Astrocyte of the hippocampus (primary cell): ENCODE results near the gene SLC29A1.

Experiments used
- DNase-seq: peaks from one replicate; pipeline ENCODE4 v3.0.0; 2011; ENCODE audit warnings: low read depth, low spot score

The SLC29A1 gene

DNA sequence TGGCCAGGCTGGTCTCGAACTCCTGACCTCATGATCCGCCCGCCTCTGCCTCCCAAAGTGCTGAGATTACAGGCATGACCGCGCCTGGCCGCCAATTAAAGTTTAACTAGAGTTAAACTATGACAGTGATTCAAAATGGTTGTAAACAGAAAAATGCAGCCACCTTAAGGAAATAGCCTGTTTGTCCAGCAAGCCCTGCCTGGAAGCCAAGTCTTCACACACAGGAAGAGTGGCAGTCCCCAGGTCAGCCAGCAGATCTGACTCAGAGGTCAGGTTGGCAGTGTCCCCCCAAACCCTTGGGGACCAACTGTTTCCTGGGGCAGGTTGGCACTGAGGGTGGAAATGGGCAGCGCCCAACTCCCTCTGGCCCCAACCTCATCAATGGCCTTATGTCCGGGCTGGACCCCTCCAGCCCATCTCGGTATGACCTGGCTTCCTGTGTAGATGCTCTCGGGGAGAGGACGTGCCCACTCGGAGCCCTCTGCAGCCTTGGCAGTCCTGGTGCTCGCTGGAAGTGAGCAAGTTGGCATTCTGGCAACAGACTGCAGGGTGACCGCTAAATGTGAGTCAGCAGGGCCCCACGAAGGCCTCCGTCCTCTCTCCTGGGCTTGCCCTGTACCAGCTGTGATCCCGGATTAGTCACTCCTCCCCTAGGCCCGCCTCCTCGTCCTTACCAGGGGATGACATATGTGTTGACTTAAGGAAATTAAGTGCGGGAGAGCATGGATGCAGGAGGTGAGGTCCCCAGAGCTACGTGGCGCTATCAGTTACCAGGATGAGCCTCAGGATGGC, 13.8 kb downstream of the SLC29A1 start:
- DNase-seq = peak; percentile 94

DNA sequence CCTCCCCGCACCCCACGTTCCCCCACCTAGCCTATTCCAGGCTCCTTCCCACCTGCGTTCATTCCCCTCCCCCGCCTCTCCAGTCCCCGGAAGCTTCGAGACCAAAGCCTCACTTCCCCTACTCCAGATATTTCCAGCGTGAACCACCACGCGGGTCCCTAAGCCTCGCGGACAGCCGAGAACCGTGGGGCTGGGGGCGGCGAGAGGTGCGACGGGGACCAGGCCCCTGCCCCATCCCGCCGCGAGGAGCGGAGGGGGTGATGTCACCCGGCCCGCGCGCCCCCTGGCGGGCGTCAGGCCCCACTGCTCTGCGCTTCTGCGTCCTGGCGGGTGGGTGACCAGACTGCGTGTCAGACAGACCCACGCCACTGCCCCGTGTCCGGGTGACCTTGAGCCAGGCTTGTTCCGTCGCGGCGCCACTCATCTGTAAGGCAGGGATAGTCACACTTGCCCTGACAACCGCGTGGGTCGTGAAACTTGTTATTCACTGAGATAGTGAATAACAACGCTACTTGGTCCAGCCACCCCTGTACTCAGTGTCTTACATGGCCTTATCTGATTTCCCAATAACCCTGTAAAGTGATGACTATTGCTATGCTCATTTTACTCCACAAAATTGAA, 14.5 kb downstream of the SLC29A1 start:
- peak; percentile 90 for DNase-seq

DNA sequence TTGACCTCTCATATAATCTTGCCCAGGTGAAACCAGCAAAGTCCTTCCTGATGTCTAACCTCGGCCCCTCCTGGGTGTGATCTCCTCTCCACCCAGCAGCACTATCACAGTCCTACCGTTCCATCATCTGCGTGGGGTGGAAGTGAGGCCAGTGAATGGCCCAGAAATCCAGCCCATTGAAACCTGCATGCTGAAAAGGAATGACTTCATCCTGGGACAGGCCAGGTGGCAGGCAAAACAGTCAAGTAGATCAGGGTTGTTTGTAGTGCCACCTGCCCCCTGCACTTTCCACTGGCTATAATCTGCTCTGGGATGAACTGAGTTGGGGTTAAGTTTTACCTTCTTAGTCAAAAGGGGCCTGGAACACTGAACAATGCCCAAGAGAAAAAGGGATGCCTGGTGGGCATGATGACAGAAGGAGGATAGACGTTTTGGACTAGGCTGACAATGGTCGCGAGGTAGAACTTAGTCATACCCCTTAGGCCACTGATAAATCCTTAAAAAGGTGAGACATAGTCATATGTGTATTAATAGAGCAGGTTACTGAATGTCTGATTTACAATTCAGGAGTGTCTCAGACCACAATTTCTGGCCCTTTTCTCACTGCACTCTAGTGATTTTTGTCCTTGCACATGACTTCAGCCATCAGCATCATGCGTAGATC, 15.4 kb downstream of the SLC29A1 start:
- no peak for DNase-seq

DNA sequence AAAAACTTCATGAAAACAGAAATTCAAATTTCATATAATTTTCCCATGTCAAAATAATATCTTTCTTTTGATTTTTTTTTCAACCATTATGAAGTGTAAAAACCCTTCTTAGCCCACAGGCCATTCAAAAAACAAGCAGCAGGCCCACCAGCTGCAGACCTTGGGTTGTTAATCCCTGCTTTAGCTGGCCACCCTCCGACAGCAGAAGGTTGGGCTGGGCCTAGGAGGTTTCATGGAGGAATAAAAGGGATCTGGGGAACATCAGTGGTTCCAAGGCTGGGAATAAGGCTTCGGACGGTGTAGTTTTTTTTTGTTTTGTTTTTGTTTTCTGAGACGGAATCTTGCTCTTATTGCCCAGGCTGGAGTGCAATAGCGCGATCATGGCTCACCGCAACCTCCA, 19.9 kb downstream of the SLC29A1 start:
- no peak for DNase-seq

DNA sequence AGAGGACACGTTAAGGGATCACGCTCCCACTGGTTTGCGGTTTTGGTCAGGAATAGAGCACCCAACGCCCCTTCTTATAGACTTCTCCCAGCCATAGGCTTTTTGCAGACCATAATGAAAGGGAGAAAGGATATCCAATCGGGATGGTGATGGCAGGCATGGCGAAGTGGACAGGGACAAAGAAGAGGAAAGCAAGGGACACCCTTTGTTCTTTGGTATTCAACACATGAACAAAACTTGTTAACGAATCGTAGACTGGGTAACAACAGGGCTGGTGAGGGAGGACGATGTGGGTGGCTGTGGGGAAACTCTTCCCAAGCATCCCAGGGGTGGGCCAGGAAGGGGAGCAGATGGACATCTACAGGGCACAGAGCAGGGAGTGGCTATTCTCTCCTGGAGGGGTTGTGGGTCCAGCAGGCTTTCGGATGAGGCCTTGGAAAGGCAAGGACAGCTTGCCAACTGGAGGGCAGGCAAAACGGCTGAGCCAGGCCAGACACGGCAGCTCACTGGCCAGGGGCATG, 22.1 kb downstream of the SLC29A1 start:
- no peak for DNase-seq

DNA sequence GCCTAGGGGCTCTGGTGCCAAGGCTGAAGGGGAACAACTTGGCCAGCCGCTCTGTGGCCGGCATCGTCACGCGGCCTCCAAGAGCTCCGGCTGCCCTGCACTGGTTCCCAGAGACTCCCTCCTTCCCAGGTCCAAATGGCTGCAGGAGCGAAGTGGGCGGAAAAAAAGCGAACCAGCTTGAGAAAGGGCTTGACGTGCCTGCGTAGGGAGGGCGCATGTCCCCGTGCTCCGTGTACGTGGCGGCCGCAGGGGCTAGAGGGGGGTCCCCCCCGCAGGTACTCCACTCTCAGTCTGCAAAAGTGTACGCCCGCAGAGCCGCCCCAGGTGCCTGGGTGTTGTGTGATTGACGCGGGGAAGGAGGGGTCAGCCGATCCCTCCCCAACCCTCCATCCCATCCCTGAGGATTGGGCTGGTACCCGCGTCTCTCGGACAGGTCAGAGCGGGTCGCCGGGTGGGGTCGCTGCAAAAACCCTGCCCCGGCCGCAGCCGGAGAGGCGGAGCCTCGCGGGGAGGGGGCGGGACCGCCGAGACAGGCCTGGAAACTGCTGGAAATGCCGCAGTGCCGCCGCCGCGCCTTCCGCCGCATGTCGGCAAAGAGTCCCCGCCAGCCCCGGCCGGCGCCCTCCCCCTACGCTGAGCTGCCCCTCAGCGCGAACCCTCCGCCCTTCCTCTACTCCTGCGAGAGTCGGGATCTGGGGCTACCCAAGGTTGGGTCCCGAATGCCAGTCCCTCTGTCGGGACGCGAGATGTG, 22.7 kb downstream of the SLC29A1 start:
- peak; percentile 96 for DNase-seq

DNA sequence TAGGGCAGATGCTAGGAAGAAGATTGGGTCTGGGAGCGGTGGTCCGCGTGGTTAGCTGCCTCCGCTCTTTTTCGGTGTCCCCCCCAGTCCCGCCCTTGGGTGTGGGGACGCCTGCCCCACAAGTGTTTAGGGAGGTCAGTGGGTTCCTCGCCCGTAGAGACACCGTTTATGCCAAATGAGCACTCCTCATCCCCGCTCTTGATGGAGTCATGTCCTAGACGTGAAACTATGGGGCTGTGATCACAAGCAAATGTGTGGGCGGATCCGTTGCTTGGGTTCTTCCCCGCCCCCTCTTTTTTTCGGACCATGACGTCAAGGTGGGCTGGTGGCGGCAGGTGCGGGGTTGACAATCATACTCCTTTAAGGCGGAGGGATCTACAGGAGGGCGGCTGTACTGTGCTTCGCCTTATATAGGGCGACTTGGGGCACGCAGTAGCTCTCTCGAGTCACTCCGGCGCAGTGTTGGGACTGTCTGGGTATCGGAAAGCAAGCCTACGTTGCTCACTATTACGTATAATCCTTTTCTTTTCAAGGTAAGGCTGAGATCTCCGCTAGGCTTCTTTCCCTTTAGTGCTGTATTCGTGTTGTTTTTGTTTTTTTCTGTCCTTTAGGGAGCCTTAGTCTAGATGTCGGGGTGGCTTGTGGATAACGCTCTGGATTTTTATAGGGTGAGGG, 23.4 kb downstream of the SLC29A1 start, which contains the start of gene HSP90AB1:
Gene HSP90AB1 (plus strand): TSS at position 439 of the 675 bp plus-strand sequence. CDS start 1,529 bp downstream, outside the sequence.
- DNase-seq = peak; percentile 98

DNA sequence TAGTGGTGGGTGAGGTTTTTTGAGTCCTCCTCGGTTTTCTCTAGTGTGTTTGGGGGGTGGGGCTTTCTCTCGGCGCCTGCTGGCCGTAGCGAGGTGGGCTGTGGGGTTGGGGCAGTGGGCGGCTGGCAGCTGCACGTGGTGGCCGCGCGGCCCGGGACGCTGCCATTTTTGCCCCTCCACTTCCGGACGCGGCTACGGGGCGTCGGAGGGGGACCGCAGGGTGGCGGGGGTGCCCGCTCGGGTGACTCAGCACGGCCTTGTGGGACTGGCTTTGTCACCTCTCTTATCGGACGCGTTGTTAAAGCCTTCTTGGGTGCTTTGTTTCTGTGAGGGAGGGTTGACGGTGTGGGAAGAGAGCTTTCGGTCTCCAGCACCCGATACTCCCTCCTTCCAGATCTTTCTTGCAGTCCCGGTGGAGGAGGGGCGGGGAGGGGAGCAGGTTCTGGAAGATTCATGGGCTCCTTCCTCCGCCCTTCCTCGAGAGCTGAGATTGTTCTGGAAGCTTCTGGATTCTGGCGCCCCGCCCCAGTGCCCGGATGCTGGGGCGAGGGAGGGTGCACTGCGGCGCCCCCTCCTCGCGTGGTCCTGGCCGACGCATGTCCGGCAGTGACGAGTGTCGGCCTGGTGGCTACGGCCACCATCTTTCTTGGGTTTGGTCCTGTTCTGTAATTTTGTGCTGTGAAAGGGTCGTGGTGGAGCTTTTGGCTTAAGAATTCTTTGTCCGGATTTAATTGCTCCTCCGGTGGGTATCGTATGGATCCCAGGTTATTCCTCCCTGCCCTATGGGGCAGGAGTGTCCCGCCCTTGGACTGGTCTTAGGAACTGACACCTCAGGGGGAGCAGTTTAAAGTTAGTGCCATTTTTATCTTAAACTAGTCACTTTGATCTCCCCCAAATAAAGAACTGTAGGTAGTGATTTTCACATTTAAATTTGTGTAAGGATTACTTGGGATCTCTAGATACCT, 24.2 kb downstream of the SLC29A1 start:
- peak; percentile 80 for DNase-seq

DNA sequence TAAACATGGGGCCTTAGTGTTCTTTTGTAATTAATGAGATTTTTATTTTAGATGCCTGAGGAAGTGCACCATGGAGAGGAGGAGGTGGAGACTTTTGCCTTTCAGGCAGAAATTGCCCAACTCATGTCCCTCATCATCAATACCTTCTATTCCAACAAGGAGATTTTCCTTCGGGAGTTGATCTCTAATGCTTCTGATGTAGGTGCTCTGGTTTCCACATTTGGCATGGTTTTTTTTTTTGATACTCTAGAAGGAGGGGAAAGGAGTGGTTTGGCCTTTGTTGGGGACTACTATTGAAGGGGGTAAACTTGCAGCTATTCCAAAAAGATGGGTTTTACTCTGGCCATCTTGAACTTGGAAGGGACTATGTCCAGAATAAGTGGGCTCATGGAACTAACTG, 25.2 kb downstream of the SLC29A1 start:
- DNase-seq = no peak

DNA sequence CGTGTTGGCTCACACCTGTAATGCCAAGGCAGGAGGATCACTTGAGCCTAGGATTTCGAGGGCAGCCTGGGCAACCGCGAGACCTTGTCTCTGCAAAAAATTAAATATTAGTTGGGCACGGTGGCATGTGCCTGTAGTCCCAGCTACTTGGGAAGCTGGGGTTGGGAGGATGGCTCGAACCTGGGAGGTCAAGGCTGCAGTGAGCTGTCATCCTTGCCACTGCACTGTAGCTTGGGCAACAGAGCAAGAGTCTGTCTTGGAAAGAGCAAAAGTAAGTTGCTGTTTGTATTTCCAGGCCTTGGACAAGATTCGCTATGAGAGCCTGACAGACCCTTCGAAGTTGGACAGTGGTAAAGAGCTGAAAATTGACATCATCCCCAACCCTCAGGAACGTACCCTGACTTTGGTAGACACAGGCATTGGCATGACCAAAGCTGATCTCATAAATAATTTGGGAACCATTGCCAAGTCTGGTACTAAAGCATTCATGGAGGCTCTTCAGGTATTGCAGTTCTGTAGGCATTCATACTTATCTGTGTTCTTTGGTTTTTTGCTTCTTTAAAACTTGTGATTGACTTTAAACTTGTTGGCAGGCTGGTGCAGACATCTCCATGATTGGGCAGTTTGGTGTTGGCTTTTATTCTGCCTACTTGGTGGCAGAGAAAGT, 25.8 kb downstream of the SLC29A1 start:
- no peak for DNase-seq

DNA sequence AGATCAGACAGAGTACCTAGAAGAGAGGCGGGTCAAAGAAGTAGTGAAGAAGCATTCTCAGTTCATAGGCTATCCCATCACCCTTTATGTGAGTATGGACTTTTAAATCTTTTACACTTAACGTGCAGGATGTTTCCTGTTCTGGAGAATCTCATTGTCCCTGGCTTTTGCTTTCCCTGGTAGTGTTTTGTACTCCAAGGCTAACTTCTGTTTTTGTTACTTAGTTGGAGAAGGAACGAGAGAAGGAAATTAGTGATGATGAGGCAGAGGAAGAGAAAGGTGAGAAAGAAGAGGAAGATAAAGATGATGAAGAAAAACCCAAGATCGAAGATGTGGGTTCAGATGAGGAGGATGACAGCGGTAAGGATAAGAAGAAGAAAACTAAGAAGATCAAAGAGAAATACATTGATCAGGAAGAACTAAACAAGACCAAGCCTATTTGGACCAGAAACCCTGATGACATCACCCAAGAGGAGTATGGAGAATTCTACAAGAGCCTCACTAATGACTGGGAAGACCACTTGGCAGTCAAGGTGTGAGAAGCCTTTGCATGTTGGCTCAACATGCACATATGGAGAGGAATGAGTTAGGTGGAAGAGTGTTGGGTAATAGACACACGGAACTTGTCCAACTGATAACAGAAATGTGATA, 26.8 kb downstream of the SLC29A1 start:
- DNase-seq = no peak

DNA sequence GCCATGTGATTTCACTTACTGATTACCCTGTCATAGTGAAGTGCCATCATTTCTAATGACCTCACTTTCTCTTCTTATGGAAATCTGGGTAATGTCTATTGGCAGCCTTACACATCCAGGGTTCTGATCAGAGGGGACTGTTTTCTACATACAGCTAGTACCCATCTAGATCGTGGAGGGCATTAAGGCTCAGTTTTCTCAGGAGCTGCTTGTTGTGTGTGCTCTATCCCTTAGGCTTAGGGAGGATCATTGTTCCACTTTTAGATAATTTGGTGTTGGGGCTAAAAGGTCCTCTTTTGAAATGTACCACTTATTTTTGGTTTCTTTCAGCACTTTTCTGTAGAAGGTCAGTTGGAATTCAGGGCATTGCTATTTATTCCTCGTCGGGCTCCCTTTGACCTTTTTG, 27.3 kb downstream of the SLC29A1 start:
- DNase-seq = no peak

DNA sequence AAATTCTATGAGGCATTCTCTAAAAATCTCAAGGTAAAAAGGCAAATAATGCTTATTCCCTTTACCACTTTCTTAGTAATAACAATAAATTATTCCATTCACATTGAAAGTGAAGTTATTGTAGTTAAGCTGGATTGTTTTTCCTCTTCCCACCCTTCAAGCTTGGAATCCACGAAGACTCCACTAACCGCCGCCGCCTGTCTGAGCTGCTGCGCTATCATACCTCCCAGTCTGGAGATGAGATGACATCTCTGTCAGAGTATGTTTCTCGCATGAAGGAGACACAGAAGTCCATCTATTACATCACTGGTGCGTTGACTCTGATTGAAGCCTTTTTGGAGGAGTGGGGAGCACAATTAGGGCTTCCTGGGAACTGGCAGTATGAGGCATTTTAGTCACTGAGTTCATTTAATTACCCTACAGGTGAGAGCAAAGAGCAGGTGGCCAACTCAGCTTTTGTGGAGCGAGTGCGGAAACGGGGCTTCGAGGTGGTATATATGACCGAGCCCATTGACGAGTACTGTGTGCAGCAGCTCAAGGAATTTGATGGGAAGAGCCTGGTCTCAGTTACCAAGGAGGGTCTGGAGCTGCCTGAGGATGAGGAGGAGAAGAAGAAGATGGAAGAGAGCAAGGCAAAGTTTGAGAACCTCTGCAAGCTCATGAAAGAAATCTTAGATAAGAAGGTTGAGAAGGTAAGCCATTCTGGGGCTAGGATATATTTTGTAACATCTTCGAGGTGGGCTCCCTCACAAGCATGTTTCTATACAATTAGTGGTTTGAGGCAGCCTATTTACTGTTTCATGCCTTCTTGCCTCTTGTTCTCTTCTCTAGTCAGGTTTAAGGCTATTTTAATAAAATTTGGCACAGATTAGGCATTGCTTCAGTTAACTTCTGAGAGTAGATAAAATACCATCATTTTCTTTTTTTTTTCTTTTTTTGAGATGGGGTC, 28.5 kb downstream of the SLC29A1 start:
- DNase-seq = no peak

DNA sequence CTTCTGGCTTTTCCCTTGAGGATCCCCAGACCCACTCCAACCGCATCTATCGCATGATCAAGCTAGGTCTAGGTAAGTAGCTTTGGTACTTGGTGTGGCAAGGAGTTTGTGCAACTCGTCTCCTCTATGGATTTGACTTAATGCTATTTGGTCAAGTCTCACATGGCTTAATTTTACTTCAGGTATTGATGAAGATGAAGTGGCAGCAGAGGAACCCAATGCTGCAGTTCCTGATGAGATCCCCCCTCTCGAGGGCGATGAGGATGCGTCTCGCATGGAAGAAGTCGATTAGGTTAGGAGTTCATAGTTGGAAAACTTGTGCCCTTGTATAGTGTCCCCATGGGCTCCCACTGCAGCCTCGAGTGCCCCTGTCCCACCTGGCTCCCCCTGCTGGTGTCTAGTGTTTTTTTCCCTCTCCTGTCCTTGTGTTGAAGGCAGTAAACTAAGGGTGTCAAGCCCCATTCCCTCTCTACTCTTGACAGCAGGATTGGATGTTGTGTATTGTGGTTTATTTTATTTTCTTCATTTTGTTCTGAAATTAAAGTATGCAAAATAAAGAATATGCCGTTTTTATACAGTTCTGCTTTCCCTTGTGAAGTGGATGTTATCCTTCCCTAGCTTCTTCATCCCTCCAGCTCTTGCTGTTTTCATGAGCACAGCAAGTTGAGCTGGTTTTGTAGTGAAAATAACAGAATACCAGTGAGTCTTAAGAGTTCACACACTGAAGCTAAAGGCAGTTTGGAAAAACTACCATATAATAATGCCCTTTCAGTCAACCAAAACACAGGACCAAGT, 30.1 kb downstream of the SLC29A1 start:
- DNase-seq = peak; percentile 37

DNA sequence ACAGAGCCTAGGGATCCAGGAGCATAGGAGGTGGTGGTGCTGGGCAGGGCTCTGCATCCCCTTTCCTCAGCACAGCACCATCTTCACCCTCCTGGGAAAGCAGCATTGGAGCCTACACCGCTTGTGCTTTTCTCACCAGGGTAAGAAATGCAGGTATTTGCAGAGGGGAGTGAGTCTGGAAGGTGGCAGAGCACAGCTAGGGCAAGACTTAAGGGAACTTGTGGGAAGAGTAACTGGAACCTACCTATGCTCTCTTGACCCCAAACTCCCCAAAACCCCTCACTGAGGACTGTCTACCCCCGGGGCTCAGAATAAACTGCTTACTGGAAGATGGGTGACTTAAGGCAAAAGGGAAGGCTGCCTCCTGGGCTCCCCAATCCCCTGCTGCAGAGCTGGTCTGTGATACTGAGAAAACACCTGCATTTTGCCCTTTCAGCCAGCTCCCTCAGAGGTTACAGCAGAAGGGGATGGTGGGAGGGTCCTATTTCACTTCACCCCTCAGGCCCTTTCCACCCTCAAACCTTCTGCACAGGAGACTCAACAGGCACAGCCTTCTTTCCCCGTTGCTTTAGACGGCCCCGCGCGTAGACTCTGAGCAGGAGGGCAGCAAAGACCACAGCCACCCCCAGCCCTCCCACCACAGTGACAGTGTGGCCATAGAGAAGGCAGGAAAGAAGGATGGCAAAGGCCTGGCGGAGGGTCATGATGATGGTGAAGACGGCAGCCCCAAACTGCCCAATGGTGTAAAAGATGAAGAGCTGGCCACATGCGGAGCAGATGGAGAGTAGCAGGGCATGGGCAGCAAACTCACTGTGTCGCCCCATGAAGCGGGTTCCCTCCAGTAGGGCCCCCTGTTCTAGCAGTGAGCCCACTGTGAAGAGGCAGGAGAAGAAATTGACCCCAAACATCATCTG, 31.1 kb downstream of the SLC29A1 start:
- no peak for DNase-seq
